Measurements from ENCODE around the gene SUSD1. TPM values are rescaled to one million over a fixed set of nuclear protein-coding genes. Genes with fewer than 3 reads are reported as not detected.
A peak's percentile ranks its signal among the peaks of the same experiment; 100 is the strongest.

SUSD1 gene
- total and polyA plus RNA-seq, 9 of the 15 experiments (the other 6 are each of a cell fraction or from before 2014, with no cell fraction given): 10.9 to 44.4 (median 36.1) TPM

GRCh38 chr9:112002847-112003457 is 172.1 kb downstream of the SUSD1 start:
- ChIA-PET POLR2A (interaction anchor here (0.8 to 2.6 kb wide), 4 partner anchors 9 to 16 kb away, joined by 3 to 9 read pairs (median 7); no protein-coding TSS in a partner anchor), CTCF (ENCODE audit: low intra/inter-chr PET ratio) (no interaction called here)
- no peak for FAIRE-seq

More at GRCh38 chr9:112002847-112003457, 172.1 kb downstream of the SUSD1 start:
- Histone ChIP-seq H2AFZ (ENCODE audit: low read depth, low read length) (peak overlapping the region; percentile 51), H3K4me1 (replicated peaks in 1 of 2; ENCODE audit: control insufficient read depth in 2 of 2, insufficient read depth in 2 of 2, low read length in 2 of 2) (peaks cover 3% of the 10 kb centered on the region in 2 experiments; a peak in 2 of 5 replicates), H3K9me1 (ENCODE audit: control insufficient read depth, insufficient read depth, low read length) (no peaks in the 10 kb centered on the region), H3K79me2 (ENCODE audit: control insufficient read depth, insufficient read depth, low read length) (no peaks in the 10 kb centered on the region), H3K27me3 (ENCODE audit: control insufficient read depth in 2 of 2, insufficient read depth in 2 of 2, low read length in 2 of 2) (no peaks in the 10 kb centered on the region), H3K27ac (ENCODE audit: extremely low read depth, low read depth, low read length) (no peak overlapping the region), H3K4me3 (no peak overlapping the region), H3K9ac (ENCODE audit: insufficient read depth in 1 of 2, low read depth in 2 of 2, low read length in 2 of 2) (no peak overlapping the region), H4K20me1 (replicated peaks; ENCODE audit: control insufficient read depth, insufficient read depth, low read length) (no peaks in the 10 kb centered on the region), H3K36me3 (ENCODE audit: control insufficient read depth, insufficient read depth, low read length) (no peaks in the 10 kb centered on the region), H3K9me3 (replicated peaks; ENCODE audit: control insufficient read depth, insufficient read depth, low read depth, low read length) (no peaks in the 10 kb centered on the region), H3K4me2 (ENCODE audit: insufficient read depth, low read length) (no peak overlapping the region)
- BruUV-seq (replicated peaks): no TSS peak
- TF ChIP-seq FOSL1 (tag; conservative IDR thresholded peaks at IDR 0.05) (0 out of 2 replicates have a peak, but pooled peaks have one; percentile 20), ARID1B (IDR thresholded peaks at IDR 0.05) (0 out of 2 replicates have a peak, but pooled peaks have one; percentile 25), CBFA2T3 (IDR thresholded peaks at IDR 0.05) (peak; percentile 54; the same call in 1 of the 2 replicates), BHLHE40 (IDR thresholded peaks at IDR 0.05; ENCODE audit: low read length) (peak; percentile 20; the same call in 1 of the 2 replicates), MAZ (CRISPR knock-in tag; conservative IDR thresholded peaks at IDR 0.05 in 1 of 2, IDR thresholded peaks at IDR 0.05 in 1 of 2) (no peak), CXXC5 (CRISPR knock-in tag; IDR thresholded peaks at IDR 0.05) (no peak), NFXL1 (CRISPR knock-in tag; IDR thresholded peaks at IDR 0.05) (no peak), KDM1A (IDR thresholded peaks at IDR 0.05) (0 out of 4 replicates have a peak, but pooled peaks of 1 of the 2 experiments have one; percentile 10), ATF3 (IDR thresholded peaks at IDR 0.05) (peak; percentile 64), ATF3 (CRISPR knock-in tag; conservative IDR thresholded peaks at IDR 0.05) (no peak), U2AF2 (optimal IDR thresholded peaks at IDR 0.05; ENCODE audit: low read depth, low read length) (no peak), HDGF (IDR thresholded peaks at IDR 0.05) (no peak), TOE1 (IDR thresholded peaks at IDR 0.05; ENCODE audit: borderline replicate concordance) (peak; percentile 57; the same call in 1 of the 2 replicates), TOE1 (CRISPR knock-in tag; IDR thresholded peaks at IDR 0.05; ENCODE audit: borderline replicate concordance, low read depth) (no peak), RAD51 (IDR thresholded peaks at IDR 0.05; ENCODE audit: borderline replicate concordance, low read depth) (0 out of 2 replicates have a peak, but pooled peaks have one; percentile 27), ZNF174 (CRISPR knock-in tag; IDR thresholded peaks at IDR 0.05) (no peak), THAP7 (CRISPR knock-in tag; IDR thresholded peaks at IDR 0.05) (no peak)
- TF ChIP-seq, protein P1, sequence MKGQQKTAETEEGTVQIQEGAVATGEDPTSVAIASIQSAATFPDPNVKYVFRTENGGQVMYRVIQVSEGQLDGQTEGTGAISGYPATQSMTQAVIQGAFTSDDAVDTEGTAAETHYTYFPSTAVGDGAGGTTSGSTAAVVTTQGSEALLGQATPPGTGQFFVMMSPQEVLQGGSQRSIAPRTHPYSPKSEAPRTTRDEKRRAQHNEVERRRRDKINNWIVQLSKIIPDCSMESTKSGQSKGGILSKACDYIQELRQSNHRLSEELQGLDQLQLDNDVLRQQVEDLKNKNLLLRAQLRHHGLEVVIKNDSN (CRISPR knock-in tag; IDR thresholded peaks at IDR 0.05): peak; percentile 38
- intact Hi-C loops (cut with micrococcal nuclease) (loop anchor here (5.0 to 10.0 kb wide), 2 partner anchors 69 to 332 kb away; partner anchors contain the start of gene PTBP3), in situ Hi-C loops (cut with MboI) (no loop called here)
- ATAC-seq (no peak; the same call in 1 of the 3 replicates), DNase-seq (ENCODE audit: extremely low read depth in 1 of 4, low spot score in 3 of 4) (no peak)
- 43% methylated on average over 11 of the region's 11 CpGs for WGBS (ENCODE audit: insufficient coverage, low coverage, missing lambda C conversion rate)

Measured in K562 (cell line).